Stromal cell of bone marrow (primary cell): Measurements from ENCODE around the gene DUXB.
A peak's percentile ranks its signal among the peaks of the same experiment; 100 is the strongest.

Source experiments
- DNase-seq: peaks from one replicate; pipeline ENCODE4 v3.0.0-alpha.2; 2012; ENCODE audit warnings: low read depth

The DUXB gene

GRCh38 chr16:75660321-75660720 lies 40.9 kb downstream of the DUXB start:
- DNase-seq, result no peak

GRCh38 chr16:75658175-75658574 lies 43.1 kb downstream of the DUXB start:
- no peak for DNase-seq

GRCh38 chr16:75653922-75654321 lies 47.3 kb downstream of the DUXB start:
- DNase-seq, result no peak

- peak; percentile 54 for DNase-seq
These were observed 52.8 kb downstream of the DUXB start for GRCh38 chr16:75648265-75649076.

GRCh38 chr16:75647492-75648264 lies 53.6 kb downstream of the DUXB start, which contains the start of the genes KARS1 and TERF2IP:
TSS of gene KARS1 (minus strand) at chr16:75647665. CDS start at chr16:75647639, 26 bp downstream.
TSS of gene TERF2IP (plus strand) at chr16:75647773. CDS start at chr16:75647883, 110 bp downstream.
- DNase-seq, result peak; percentile 88

- DNase-seq, result no peak
These were observed 54.2 kb downstream of the DUXB start for GRCh38 chr16:75647112-75647491.

GRCh38 chr16:75644240-75645012 lies 56.8 kb downstream of the DUXB start:
- DNase-seq, result no peak
